Activated T-cell treated with anti-CD3 and anti-CD28 coated beads, Interleukin-2, amount 50 U/mL, for 4 hours (primary cell): ENCODE results near the gene CRTAC1. TPM values are rescaled to one million over a fixed set of nuclear protein-coding genes. Genes with fewer than 3 reads are reported as not detected.

Source experiments
- ATAC-seq, 2 donors: fragments of 200-7000 bp; cut with Tn5 transposase; one replicate each; pipeline ENCODE4 v1.10.0; 2021
- DNase-seq: peaks from one replicate; pipeline ENCODE4 v3.0.0-alpha.2; 2020
- H3K27me3 Mint-ChIP-seq: one replicate; pipeline ENCODE4 v1.8.0; 2021; ENCODE audit warnings: low read depth, mixed read lengths
- H3K36me3 Mint-ChIP-seq: one replicate; pipeline ENCODE4 v1.8.0; 2022; ENCODE audit warnings: mixed read lengths; ENCODE audit not compliant: insufficient read depth
- H3K4me1 Mint-ChIP-seq: one replicate; pipeline ENCODE4 v1.8.0; 2021; ENCODE audit warnings: low read depth, mixed read lengths
- H3K4me3 Mint-ChIP-seq: one replicate; pipeline ENCODE4 v1.8.0; 2021; ENCODE audit warnings: mild to moderate bottlenecking, moderate library complexity, mixed read lengths
- H3K9me3 Mint-ChIP-seq: one replicate; pipeline ENCODE4 v1.8.0; 2021; ENCODE audit warnings: mixed read lengths
- total RNA-seq, 3 donors: library from RNA; stranded (reverse); gene quantifications; one replicate each; pipeline ENCODE4 v1.2.1, GENCODE V29; 2021

CRTAC1 gene
- total RNA-seq, 3 donors from 2014 or later, result not detected

DNA sequence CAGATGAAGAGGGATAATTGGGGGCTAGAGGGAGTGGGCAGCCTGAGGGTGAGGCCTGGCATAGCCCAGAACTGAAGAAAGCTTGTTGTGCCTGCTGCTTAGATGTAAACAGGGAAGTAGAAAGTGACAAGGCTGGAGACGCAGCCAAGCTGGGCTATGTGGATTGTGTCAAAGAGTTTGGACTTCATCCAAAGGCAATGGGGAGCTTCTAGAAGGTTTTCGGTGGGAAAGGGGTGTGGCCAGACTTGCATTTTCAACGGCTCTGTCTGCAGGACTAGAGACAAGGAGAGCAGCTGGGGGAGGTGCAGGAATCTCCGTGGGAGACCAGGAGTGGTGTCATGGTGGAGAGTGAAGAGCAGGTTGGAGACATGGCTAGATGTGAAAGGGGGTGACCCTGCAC lies 132.0 kb downstream of the CRTAC1 start:
- ATAC-seq, result no peak
- DNase-seq, result no peak
- Mint-ChIP-seq H3K9me3 (no peaks in the 10 kb centered on the region), H3K36me3 (no peaks in the 10 kb centered on the region), H3K27me3 (peaks cover 3% of the 10 kb centered on the region), H3K4me1 (no peaks in the 10 kb centered on the region), H3K4me3 (no peak overlapping the region)

DNA sequence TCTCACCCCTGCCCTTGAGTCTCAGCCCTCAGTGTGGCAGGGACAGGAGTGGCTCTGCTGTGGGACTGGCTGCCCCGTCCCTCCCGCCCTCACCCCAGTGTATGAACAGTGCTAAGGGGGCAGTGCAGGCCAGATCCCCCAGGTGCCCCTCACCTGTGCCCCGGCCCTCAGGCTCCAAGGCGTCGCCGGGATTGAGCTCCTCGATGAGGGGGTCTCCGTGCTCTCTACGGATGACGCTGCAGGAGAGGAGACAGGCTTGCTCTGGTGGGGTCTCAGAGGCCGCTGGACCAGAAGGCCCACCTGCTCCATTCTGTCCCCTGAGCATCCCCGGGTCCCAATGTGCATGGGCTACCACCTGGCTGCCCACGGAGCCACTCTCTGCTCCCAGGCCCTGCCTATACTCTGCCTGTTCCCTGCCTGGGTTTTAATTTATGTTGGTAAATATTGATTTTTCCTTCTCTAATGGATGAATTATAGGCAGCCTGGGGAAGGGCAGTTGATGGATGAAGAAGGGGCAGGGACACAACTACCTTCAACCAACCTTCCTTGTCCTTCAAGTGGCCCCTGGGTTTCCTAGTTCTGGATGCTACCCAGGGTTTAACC lies 133.6 kb downstream of the CRTAC1 start:
- DNase-seq, result no peak
- no peak for ATAC-seq
- Mint-ChIP-seq H3K4me1 (no peaks in the 10 kb centered on the region), H3K4me3 (no peak overlapping the region), H3K36me3 (no peaks in the 10 kb centered on the region), H3K27me3 (peaks cover 3% of the 10 kb centered on the region), H3K9me3 (no peaks in the 10 kb centered on the region)

GRCh38 chr10:97895915-97896314 lies 134.5 kb downstream of the CRTAC1 start:
- DNase-seq, result no peak
- no peak for ATAC-seq
- Mint-ChIP-seq H3K4me1 (no peaks in the 10 kb centered on the region), H3K36me3 (no peaks in the 10 kb centered on the region), H3K4me3 (no peak overlapping the region), H3K27me3 (peaks cover 6% of the 10 kb centered on the region), H3K9me3 (no peaks in the 10 kb centered on the region)

DNA sequence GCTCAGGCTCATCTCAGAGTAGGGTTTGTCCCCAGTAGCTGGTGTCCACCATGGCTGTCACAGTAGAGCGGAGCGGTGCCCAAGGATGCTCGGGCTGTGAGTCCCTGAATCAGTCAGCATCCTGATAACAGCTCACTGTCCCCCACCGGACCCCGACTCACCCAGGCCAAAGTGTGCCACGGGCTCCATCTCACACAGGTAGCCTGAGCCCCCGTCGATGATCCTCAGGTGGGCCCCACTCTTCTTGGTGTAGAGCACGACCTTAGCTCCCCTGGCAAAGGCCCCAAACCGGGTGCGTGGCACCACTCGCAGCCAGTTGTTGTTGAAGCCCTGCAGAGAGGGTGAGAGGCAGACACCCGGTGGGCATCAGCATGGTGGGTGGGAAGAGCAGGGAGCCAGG lies 135.3 kb downstream of the CRTAC1 start:
- no peaks in the 10 kb centered on the region for H3K4me1 Mint-ChIP-seq
- peaks cover 6% of the 10 kb centered on the region for H3K27me3 Mint-ChIP-seq
- DNase-seq (no peak), ATAC-seq (no peak)
- H3K9me3 Mint-ChIP-seq, result no peaks in the 10 kb centered on the region
- H3K4me3 Mint-ChIP-seq, result no peak overlapping the region
- no peaks in the 10 kb centered on the region for H3K36me3 Mint-ChIP-seq

DNA sequence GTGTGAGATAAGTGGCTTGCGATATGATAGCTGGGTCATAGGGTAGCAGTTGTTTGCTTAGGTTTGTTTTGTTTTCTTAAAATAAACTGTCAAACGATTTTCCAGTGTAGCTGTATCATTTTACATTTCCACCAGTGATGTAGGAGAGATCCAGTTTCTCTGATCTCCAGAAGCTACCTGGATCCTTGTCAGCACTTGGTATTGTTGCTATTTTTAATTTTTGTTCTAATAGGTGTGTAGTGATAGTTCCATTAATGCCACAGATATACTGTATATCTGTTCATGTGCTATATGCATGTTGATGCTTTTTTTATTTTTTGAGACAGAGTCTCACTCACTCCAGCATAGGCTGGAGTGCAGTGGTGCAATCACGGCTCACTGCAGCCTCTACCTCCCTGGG lies 136.3 kb downstream of the CRTAC1 start:
- Mint-ChIP-seq H3K9me3 (no peaks in the 10 kb centered on the region), H3K27me3 (peaks cover 6% of the 10 kb centered on the region), H3K36me3 (no peaks in the 10 kb centered on the region), H3K4me1 (no peaks in the 10 kb centered on the region), H3K4me3 (no peak overlapping the region)
- DNase-seq (no peak), ATAC-seq (no peak)

DNA sequence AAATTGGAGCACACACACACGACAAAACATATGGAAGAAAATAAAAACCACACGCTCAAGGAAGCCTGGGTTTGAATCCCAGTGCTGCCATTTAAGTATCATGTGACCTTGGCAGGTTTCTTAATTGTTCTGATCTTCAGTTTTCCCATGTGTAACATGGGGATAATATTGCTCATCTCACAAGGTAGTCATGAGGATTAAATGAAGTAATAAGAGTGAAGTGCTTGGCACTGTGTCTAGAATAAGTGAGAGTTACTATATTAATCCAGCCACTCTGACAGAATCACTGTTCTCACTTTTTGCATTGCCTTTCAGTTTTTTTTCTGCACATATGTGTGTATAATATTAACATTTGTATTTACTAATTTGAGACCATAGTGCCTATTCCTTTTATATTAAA lies 137.5 kb downstream of the CRTAC1 start:
- H3K4me3 Mint-ChIP-seq, result no peak overlapping the region
- ATAC-seq, result no peak
- no peaks in the 10 kb centered on the region for H3K36me3 Mint-ChIP-seq
- H3K4me1 Mint-ChIP-seq, result no peaks in the 10 kb centered on the region
- no peak for DNase-seq
- H3K27me3 Mint-ChIP-seq, result peaks cover 6% of the 10 kb centered on the region
- H3K9me3 Mint-ChIP-seq, result no peaks in the 10 kb centered on the region

DNA sequence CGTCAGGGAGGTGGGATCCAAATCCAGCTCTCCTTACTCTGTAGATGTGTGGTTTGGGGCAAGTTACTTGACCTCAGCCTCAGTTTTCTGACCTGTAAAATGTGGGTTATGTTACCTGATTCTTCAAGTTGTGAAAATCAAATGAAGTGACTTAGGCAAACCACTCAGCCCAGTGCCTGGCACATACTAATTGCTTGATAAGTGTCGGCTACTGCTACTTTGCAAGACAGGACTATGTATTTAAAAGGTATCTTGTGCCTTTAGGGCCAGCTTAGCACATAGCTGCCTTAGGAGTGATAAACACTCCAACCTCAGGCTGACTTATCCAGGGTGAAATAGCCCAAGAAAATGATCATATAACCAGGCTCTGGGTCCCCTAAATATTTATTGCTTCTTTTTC lies 137.9 kb downstream of the CRTAC1 start:
- DNase-seq, result no peak
- H3K36me3 Mint-ChIP-seq, result no peaks in the 10 kb centered on the region
- ATAC-seq, result no peak
- H3K4me1 Mint-ChIP-seq, result no peaks in the 10 kb centered on the region
- H3K27me3 Mint-ChIP-seq, result peaks cover 6% of the 10 kb centered on the region
- H3K9me3 Mint-ChIP-seq, result no peaks in the 10 kb centered on the region
- no peak overlapping the region for H3K4me3 Mint-ChIP-seq

DNA sequence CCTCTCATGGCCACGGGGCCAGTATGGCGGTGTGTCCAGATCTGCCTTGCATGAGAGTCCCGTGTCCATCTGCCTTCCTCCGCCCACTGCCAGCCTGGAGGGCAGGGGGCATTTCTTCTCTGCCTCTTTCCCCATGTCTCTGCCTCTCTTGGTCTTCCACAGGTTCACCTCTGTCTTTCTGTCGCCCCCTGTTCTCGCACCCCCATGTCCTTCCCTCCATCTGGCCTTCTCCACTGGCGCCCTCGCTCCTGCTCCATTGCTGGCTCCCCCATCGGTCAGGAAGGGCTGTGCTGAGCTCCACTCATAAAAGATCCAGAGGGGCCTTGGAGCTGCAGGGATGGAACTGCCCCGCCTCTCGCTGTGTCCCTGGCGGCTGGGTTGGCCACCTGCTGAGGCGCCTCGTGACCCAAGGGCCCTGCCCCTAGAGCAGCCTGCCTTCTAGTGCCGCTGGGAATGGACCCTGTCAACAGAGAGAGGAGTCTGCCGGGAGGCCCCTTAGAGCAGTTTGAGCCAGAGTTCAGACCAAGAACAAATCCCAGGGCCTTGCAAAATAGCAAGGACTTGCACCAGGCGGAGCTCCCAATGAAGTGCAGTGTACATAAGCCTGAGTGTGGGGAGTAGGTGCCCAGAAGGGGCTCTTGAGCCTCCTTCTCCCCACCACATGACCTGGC lies 138.8 kb downstream of the CRTAC1 start:
- H3K4me3 Mint-ChIP-seq, result no peak overlapping the region
- H3K36me3 Mint-ChIP-seq, result no peaks in the 10 kb centered on the region
- H3K4me1 Mint-ChIP-seq, result no peaks in the 10 kb centered on the region
- no peaks in the 10 kb centered on the region for H3K9me3 Mint-ChIP-seq
- H3K27me3 Mint-ChIP-seq, result peaks cover 6% of the 10 kb centered on the region
- no peak for DNase-seq
- ATAC-seq, result no peak

- ATAC-seq (no peak), DNase-seq (no peak)
- H3K4me1 Mint-ChIP-seq, result no peaks in the 10 kb centered on the region
- H3K9me3 Mint-ChIP-seq, result no peaks in the 10 kb centered on the region
- no peaks in the 10 kb centered on the region for H3K36me3 Mint-ChIP-seq
- H3K4me3 Mint-ChIP-seq, result no peak overlapping the region
- peaks cover 2% of the 10 kb centered on the region for H3K27me3 Mint-ChIP-seq
Observed at GRCh38 chr10:97889461-97890265, 140.8 kb downstream of the CRTAC1 start.

GRCh38 chr10:97888641-97889262 lies 141.7 kb downstream of the CRTAC1 start:
- DNase-seq (no peak), ATAC-seq (no peak)
- Mint-ChIP-seq H3K36me3 (no peaks in the 10 kb centered on the region), H3K4me1 (no peaks in the 10 kb centered on the region), H3K4me3 (no peak overlapping the region), H3K9me3 (no peaks in the 10 kb centered on the region), H3K27me3 (peaks cover 2% of the 10 kb centered on the region)

- Mint-ChIP-seq H3K9me3 (no peaks in the 10 kb centered on the region), H3K36me3 (no peaks in the 10 kb centered on the region), H3K4me3 (no peak overlapping the region), H3K27me3 (peaks cover 2% of the 10 kb centered on the region), H3K4me1 (no peaks in the 10 kb centered on the region)
- no peak for DNase-seq
- ATAC-seq, result no peak
Observed at GRCh38 chr10:97888134-97888533, 142.3 kb downstream of the CRTAC1 start.

GRCh38 chr10:97887399-97887798 lies 143.0 kb downstream of the CRTAC1 start:
- Mint-ChIP-seq H3K4me1 (peaks cover 2% of the 10 kb centered on the region), H3K27me3 (peaks cover 2% of the 10 kb centered on the region), H3K36me3 (no peaks in the 10 kb centered on the region), H3K4me3 (no peak overlapping the region), H3K9me3 (no peaks in the 10 kb centered on the region)
- ATAC-seq (no peak), DNase-seq (no peak)

GRCh38 chr10:97886286-97886685 lies 144.1 kb downstream of the CRTAC1 start:
- no peak for ATAC-seq
- no peak for DNase-seq
- no peaks in the 10 kb centered on the region for H3K27me3 Mint-ChIP-seq
- H3K36me3 Mint-ChIP-seq, result no peaks in the 10 kb centered on the region
- peaks cover 2% of the 10 kb centered on the region for H3K4me1 Mint-ChIP-seq
- H3K4me3 Mint-ChIP-seq, result no peak overlapping the region
- no peaks in the 10 kb centered on the region for H3K9me3 Mint-ChIP-seq

GRCh38 chr10:97883092-97883485 lies 147.3 kb downstream of the CRTAC1 start:
- no peak overlapping the region for H3K4me3 Mint-ChIP-seq
- DNase-seq, result no peak
- ATAC-seq, result no peak
- H3K9me3 Mint-ChIP-seq, result no peaks in the 10 kb centered on the region
- peaks cover 2% of the 10 kb centered on the region for H3K4me1 Mint-ChIP-seq
- no peaks in the 10 kb centered on the region for H3K27me3 Mint-ChIP-seq
- H3K36me3 Mint-ChIP-seq, result no peaks in the 10 kb centered on the region
